T1000 (cell line): ENCODE measurements around the gene SPSB1.

ENCODE experiments used
- DNase-seq: peaks from one replicate; lab custom pipeline; 2025; ENCODE audit warnings: mixed read lengths; lab: John Stamatoyannopoulos, UW

SPSB1 gene

DNA sequence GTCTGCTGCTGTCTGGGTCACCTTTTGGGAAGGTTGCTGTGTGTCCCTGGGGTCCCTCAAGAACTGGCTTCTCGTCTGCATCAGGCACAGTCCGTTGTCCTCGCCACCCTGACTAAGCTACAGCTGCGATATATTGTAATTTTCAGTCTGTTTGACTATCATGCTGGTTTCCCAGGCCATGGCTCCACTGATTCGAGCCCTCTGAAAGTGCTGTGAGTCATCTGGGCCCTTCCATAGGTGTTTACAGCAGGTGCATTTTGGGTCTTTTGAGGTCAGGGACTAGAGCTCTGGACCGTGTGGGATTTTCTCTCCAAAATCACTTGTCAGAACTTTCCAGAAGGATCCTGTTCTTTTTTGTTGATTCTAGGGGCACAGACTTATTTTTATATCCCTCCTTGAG lies 52.8 kb downstream of the SPSB1 start:
- DNase-seq: no peak

- DNase-seq: no peak
Measured at GRCh38 chr1:9345922-9346321, 53.2 kb downstream of the SPSB1 start.

GRCh38 chr1:9346566-9346965 lies 53.9 kb downstream of the SPSB1 start:
- no peak for DNase-seq

GRCh38 chr1:9347095-9347850 lies 54.6 kb downstream of the SPSB1 start:
- DNase-seq: no peak

- DNase-seq: no peak
Measured at GRCh38 chr1:9349331-9349851, 56.7 kb downstream of the SPSB1 start.

DNA sequence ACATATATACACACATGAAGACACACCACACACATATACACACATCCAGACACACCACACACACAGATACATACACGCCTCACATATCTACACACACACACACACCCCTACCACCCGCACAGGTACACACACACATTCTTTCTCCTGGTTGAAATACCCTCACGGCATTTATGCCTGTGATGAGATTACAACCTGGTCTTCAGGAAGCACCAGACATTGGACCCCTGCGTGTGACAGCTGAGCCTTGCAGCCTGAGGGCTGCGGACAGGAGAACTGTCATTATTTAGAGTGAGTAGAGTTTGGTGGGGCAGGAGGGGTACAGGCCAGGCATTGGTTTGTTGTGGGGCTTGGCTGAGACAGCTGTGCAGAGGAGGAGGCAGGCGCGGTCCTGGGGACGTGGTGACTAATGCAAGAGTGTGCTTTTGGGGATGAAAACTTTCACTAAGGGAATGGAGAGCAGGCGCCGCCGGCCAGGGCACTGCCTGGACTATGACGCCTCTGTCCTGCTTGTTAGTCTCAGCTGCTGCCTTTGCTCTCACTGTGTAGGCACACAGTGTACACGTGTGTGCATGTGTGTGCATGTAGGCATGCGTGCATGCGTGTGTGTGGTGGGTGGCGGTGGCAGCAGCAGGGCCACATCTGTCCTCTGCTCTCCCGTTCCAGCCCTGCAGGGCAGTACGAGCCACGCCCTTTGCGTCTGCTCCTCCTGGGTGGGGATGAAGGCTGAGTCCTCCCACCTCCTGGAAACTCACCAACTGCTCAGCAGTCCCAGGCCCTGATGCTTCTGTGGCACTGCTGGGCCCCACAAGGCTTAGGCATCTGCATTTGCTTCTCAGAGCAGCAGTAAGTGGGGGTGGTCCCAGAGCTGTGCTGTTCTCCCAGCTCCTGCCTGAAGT lies 57.6 kb downstream of the SPSB1 start:
- DNase-seq: peak; percentile 6

DNA sequence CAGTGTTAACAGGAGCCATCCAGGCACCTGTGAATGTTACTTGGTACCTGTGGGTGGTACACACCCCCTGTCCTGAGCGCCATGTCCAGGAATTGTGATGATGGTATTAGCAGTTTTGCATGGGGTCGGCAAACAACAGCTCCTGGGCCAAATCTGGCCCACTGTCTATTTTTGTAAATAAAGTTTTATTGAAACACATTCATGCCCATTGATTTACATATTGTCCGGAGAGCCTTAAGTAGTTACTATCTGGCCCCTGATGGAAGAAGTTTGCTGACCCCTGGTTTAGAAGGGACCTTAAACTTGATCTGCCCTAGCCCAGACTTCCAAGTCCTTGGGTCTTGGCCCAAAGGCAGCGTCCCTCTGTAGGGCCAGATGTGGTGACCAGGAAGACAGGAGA lies 58.3 kb downstream of the SPSB1 start:
- DNase-seq: no peak

- DNase-seq: no peak
Measured at GRCh38 chr1:9351654-9352271, 59.1 kb downstream of the SPSB1 start.

- no peak for DNase-seq
Measured at GRCh38 chr1:9352377-9353134, 59.9 kb downstream of the SPSB1 start.

DNA sequence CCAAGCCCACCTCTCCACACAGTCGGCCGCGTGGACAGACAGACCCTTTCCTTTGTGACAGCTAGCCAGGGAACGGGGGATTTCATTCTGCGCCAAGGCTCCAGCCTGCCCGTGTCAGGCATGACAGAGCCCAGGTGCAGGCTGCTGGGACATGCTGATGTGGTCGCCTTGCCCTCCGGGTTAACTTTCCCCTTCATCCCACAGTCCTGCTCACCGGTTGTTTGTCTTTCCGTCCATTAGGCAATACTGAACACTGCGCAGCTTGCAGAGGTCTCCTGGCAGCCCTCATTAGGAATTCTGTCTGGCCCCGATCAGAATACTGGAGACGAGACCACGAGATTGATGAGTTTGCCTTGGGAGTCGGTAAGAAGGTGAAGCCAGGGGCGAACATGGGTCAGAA lies 62.8 kb downstream of the SPSB1 start:
- no peak for DNase-seq

DNA sequence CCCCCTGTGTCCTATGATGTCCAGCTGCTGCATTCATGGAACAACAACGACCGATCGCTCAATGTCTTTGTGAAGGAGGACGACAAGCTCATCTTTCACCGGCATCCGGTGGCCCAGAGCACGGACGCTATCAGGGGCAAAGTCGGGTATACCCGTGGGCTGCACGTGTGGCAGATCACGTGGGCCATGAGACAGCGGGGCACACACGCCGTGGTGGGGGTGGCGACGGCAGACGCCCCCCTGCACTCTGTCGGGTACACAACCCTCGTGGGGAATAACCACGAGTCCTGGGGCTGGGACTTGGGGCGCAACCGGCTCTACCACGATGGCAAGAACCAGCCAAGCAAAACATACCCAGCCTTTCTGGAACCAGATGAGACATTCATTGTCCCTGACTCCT lies 63.3 kb downstream of the SPSB1 start:
- no peak for DNase-seq

DNA sequence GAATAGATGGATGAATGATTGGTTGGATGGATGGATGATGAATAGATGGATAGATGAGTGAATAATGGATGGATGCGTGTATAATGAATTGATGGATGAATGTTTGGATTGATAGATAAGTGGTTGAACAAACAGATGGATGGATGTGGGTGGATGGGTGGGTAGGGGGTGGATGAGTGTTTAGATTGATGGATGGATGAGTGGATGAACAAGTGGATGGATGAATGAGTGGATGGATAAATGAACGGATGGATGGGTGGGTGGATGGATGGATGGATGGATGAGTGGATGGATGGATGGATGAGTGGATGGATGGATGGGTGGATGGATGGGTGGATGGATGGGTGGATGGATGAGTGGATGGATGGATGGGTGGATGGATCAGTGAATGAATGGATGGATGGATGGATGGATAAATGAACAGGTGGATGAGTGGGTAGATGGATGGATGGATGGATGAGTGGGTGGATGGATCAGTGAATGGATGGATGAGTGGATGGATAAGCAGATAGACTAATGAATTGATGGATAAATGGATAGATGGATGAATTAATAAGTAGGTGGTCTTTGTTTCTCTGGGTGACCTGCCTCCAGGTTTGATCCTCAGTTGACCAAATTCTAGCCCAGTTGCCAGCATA lies 64.3 kb downstream of the SPSB1 start:
- DNase-seq: no peak

DNA sequence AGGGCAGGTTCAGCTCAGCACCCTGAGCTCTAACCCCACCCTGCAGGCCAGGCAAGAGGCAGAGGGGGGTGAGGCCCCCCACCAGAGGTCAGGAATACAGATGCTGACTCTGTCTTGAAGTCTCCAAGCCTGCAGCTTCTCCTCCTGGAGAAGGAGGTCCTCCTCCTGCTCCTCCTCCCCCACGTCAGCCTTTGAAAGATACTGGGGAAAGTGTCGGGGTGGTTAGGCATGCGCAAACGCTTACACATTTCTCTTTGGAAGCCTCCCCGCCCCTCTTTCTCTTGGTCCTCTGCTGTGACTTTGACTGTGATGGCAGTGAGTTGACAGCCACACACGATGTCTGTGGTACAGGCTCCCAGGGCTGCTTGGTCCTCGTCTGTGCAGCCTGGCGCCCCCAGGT lies 65.3 kb downstream of the SPSB1 start:
- DNase-seq: no peak

- no peak for DNase-seq
Measured at GRCh38 chr1:9360371-9361064, 67.8 kb downstream of the SPSB1 start.

DNA sequence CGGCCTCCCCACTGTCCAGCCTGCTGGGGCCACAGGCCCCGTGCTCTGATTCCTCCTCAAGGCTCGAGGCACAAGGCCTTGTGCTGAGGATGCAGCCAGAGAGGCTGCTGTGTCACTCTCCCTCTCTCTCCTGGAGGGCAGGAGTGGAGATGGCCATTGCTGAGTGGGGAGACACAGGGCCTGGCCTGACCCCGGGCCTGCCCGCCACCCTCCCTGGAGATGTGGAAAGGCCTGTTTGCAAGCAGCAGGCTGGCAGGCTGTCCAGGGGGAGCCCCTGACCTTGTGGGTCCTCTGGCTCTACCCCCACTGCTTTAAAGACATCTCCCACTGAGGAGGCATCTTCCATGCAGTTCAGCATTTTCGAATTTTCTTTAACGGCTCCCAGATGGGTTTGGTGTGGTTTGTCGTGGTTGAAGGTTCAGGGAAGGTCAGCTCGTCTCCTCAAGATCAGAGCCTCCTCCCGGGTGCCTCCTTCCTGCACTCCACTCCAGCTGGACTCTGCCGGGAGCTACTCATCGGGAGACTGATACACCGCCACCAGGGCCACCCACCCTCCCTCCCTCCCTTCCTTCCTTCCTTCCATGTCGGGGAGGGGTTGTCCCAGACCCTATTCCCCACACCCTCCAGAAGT lies 69.1 kb downstream of the SPSB1 start:
- DNase-seq: peak; percentile 5

- DNase-seq: no peak
Measured at GRCh38 chr1:9362488-9362887, 69.8 kb downstream of the SPSB1 start.

GRCh38 chr1:9363061-9363471 lies 70.4 kb downstream of the SPSB1 start:
- DNase-seq: no peak

GRCh38 chr1:9366298-9366697 lies 73.6 kb downstream of the SPSB1 start:
- no peak for DNase-seq

DNA sequence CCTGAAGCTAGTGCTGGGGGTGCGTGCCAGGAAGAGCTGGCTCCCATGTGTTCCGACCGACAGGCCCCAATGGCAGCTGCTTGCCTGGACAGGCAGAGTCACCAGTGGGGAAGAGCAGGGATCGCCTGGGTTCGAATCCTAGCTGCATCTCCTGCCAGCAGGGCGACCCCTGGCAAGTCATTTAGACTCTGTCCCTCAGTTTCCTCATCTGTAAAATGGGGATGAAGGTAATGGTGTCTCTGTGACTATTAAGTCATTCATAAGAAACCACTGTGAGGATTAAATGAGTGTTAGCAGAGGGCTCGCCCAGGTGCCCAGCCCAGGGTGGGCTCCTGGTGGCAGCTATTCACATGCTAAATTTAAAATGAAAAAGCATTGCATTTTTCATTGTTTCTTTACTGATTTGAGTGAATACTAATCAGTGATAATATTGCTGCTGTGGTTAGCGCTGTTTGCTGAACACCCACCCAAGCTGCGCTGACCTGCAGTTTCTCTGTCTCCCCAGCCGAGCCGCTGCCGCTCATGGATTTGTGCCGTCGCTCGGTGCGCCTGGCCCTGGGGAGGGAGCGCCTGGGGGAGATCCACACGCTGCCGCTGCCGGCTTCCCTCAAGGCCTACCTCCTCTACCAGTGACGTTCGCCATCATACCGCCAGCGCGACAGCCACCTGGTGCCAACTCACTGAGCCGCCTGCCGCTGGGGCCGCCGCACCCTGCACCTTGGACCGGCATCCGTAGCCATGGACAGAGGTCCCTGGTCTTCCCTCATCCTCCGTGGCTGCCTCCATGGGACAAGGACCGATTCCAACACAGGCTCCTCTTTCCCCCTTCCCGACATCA lies 74.5 kb downstream of the SPSB1 start:
- no peak for DNase-seq
